ENCODE data around the gene BBX.

- TF ChIP-seq POLR2A (IDR thresholded peaks at IDR 0.05; ENCODE audit: low read length), result no peak
- no peak for TF ChIP-seq GATA1 (IDR thresholded peaks at IDR 0.05; ENCODE audit: low read depth, low read length)
These were observed 120.5 kb downstream of the BBX start for GRCh38 chr3:107643038-107643883.
